SU-DHL-6 (cell line): Measurements from ENCODE around the gene DPP6.

ENCODE experiments used
- CTCF ChIP-seq: fragments of 200-600 bp; sonication (generic); IDR thresholded peaks from one replicate; pipeline ENCODE4 v1.5.1; 2017; ENCODE audit warnings: antibody characterized with exemption, mild to moderate bottlenecking, low read length, moderate library complexity; ENCODE audit not compliant: insufficient read depth, poor library complexity, severe bottlenecking
- EZH2phosphoT487 ChIP-seq: fragments of 200-600 bp; sonication (generic), shearing (Covaris generic); conservative IDR thresholded peaks from 2 replicates; pipeline ENCODE4 v1.6.1; 2018; ENCODE audit warnings: mild to moderate bottlenecking, antibody characterized with exemption, low read length, moderate library complexity, mixed read lengths

GRCh38 chr7:154364170-154364569 lies 312.0 kb downstream of the DPP6 start:
- no peak for TF ChIP-seq CTCF
- no peak for TF ChIP-seq EZH2phosphoT487
